HUES6 (cell line): Measurements from ENCODE around the gene GLS.

Experiments used
- H3K27ac ChIP-seq: 2 replicates; pipeline ENCODE4 v1.7.0; 2013; ENCODE audit warnings: low read depth, mild to moderate bottlenecking, low read length, inconsistent platforms
- H3K27me3 ChIP-seq: 2 replicates; pipeline ENCODE4 v1.6.1; 2013; ENCODE audit warnings: low read length; ENCODE audit not compliant: control insufficient read depth, insufficient read depth
- H3K36me3 ChIP-seq: 2 replicates; pipeline ENCODE4 v1.6.1; 2013; ENCODE audit warnings: low read length; ENCODE audit not compliant: control insufficient read depth, insufficient read depth
- H3K4me1 ChIP-seq: 2 replicates; pipeline ENCODE4 v1.6.1; 2013; ENCODE audit warnings: low read length; ENCODE audit not compliant: control insufficient read depth, insufficient read depth
- H3K4me3 ChIP-seq: 2 replicates; pipeline ENCODE4 v1.5.1; 2013; ENCODE audit warnings: low read depth, low read length
- H3K9ac ChIP-seq: one replicate; pipeline ENCODE4 v1.6.1; 2013; ENCODE audit warnings: mild to moderate bottlenecking, low read length
- H3K9me3 ChIP-seq: 2 replicates; pipeline ENCODE4 v1.6.1; 2013; ENCODE audit warnings: low read depth, low read length; ENCODE audit not compliant: control insufficient read depth, insufficient read depth

Gene GLS

DNA sequence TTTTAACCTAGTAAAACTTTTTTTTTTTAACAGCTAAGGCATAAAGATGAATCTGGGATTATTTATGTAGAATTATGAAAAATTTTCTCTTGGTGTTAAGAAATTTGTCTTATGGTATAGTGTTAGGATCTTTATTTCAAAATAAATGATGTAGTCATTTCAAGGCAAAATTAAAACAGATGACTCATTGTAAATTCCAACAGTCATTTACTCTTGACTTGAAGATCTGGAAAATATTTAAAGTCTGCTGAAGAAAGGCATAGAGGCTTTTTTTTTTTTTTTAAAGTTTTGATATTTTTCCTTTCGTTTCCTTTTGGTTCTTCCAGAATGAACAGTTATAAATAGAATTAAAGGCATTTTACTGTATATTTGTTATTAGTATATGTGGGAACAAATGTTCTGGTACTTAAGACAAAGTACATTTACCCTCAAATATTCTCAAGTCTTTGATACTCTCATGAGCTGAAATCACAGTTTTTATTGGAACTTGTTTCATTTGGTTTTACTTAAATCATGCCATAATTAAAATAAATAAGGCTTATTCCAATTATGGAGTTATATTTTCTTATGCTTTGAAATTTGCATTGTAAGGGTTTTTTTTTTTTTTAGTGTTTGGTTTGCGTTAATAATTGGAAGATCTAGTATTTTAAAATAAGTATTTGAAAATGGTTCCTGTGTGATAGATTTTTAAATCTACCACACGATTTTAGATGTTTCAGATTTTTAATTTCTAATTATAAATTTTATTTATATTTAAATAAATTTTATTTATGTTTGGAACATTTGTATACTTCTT is 29.9 kb downstream of the GLS start:
- H3K36me3 ChIP-seq: peaks cover 71% of the 10 kb centered on the region
- no peaks in the 10 kb centered on the region for H3K4me1 ChIP-seq
- no peak overlapping the region for H3K27ac ChIP-seq
- H3K27me3 ChIP-seq: no peaks in the 10 kb centered on the region
- no peak overlapping the region for H3K9ac ChIP-seq
- no peak overlapping the region for H3K4me3 ChIP-seq
- no peaks in the 10 kb centered on the region for H3K9me3 ChIP-seq

DNA sequence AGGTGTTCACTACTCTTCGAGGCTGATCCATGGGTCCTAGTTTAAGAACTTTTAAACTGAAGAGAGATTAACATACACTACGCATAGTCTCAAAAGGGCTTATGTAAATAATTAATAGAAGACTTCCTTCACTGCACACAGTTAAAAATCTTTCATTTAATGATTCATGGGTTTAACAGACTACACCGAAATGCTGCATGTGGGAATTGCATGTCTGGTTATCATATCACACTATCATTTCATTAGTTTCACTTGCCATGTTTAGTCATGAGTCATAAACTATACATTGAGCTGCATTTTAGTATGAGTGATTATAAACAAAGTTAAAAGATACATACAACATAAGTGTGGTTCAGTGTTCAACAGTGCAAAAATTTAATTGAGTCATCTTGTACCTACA is 31.2 kb downstream of the GLS start:
- Histone ChIP-seq H3K4me3 (no peak overlapping the region), H3K27me3 (no peaks in the 10 kb centered on the region), H3K36me3 (peaks cover 76% of the 10 kb centered on the region), H3K9ac (no peak overlapping the region), H3K27ac (0 out of 2 replicates have a peak overlapping the region, but pooled peaks have one; percentile 9), H3K4me1 (no peaks in the 10 kb centered on the region), H3K9me3 (no peaks in the 10 kb centered on the region)

DNA sequence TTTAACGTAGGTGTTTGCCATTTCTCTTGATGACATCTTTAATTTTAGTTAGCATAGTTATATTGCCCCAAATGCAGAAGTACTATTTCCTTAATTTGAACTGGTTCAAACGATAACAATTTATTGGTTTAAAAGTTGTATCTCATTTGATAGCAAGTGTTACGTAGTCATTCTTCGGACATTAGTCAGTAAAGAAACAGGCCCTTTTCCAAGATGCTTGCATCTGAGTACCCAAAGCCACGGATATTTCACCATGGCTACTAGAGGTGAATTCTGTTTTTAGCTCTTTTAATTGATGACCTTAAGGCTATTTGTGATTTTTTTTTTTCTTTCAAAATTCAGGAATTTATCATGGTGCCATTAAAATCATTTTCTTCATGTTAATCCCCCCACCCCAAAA is 32.1 kb downstream of the GLS start:
- Histone ChIP-seq H3K27me3 (no peaks in the 10 kb centered on the region), H3K9me3 (no peaks in the 10 kb centered on the region), H3K4me1 (no peaks in the 10 kb centered on the region), H3K27ac (no peak overlapping the region), H3K9ac (no peak overlapping the region), H3K36me3 (peaks cover 81% of the 10 kb centered on the region), H3K4me3 (no peak overlapping the region)

DNA sequence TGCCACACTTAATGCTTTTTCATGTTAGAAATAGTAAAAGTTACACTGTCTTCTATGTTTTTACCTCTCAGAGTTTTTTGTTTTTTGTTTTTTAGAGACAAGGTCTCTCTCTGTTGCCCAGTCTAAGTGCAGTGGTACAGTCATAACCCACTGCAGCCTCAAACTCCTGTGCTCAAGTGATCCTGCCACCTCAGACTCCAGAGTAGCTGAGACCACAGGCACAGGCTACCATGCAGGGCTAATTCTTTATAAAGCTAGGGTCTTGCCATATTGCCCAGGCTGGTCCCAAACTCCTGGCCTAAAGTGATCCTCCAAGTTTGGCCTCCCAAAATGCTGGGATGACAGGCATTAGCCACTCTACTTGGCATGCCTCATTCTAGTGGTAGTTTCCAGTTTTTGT is 33.1 kb downstream of the GLS start:
- Histone ChIP-seq H3K4me3 (no peak overlapping the region), H3K27ac (no peak overlapping the region), H3K4me1 (no peaks in the 10 kb centered on the region), H3K36me3 (peaks cover 81% of the 10 kb centered on the region), H3K9ac (no peak overlapping the region), H3K27me3 (no peaks in the 10 kb centered on the region), H3K9me3 (no peaks in the 10 kb centered on the region)

DNA sequence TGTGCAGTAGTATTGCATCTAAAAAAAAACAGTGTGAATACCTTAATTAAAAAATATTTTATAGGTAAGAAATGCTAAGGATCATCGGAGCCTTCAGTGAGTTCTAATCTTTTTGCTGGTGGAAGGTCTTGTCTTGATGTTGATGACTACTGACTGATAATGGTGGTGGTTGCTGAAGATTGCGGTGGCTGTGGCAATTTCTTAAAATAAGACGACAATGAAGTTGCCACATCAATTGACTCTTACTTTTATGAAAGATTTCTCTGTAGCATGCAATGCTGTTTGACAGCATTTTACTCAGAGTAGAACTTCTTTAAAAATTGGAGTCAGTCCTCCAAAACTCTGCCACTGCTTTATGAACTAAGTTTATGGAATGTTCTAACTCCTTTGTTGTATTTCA is 36.2 kb downstream of the GLS start:
- peaks cover 80% of the 10 kb centered on the region for H3K36me3 ChIP-seq

DNA sequence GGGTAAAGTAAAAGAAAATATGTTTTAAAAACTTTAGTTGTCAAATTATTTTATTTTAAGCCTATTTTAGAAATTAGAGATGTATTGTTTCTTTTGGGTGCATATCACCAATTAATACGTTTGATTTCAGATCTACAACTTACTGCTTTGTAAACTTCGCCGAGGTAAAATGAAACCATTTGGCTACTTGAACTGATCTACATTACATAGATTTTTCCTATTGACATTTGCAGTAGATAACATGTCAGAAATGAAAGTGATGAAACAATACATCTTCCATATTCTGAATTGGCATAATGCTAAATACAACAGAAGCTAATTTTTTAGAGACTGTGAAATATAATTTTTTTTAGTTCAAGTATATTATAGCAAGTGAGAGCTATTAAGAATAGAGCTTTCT is 39.5 kb downstream of the GLS start:
- Histone ChIP-seq H3K4me3 (no peak overlapping the region), H3K36me3 (peaks cover 88% of the 10 kb centered on the region), H3K4me1 (no peaks in the 10 kb centered on the region), H3K9ac (no peak overlapping the region), H3K27ac (no peak overlapping the region), H3K27me3 (no peaks in the 10 kb centered on the region), H3K9me3 (no peaks in the 10 kb centered on the region)

More for the DNA sequence above, 36.2 kb downstream of the GLS start:
- H3K27me3 ChIP-seq: no peaks in the 10 kb centered on the region
- no peak overlapping the region for H3K4me3 ChIP-seq
- H3K27ac ChIP-seq: no peak overlapping the region
- no peaks in the 10 kb centered on the region for H3K4me1 ChIP-seq
- H3K9ac ChIP-seq: no peak overlapping the region
- H3K9me3 ChIP-seq: no peaks in the 10 kb centered on the region

DNA sequence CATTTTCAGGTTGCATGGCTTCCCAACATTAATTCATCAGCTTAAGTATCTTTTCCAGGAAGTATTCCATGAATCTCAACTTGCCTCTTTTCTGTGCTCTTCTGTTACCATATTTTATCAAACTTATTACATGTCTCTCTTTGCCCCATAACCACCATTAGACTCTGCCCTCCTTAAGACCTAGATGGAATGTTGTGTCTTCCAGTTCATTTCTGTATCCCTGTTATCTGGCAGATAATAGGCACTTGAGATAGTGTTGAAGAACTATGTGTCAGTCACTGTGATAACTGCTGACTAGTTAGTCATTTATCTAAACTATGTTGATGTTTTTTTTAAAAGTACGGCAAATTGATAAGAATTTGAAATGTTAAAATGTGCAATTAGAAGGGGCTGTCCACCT is 41.8 kb downstream of the GLS start:
- no peaks in the 10 kb centered on the region for H3K9me3 ChIP-seq
- H3K27me3 ChIP-seq: no peaks in the 10 kb centered on the region
- no peak overlapping the region for H3K4me3 ChIP-seq
- H3K27ac ChIP-seq: no peak overlapping the region
- H3K4me1 ChIP-seq: no peaks in the 10 kb centered on the region
- H3K36me3 ChIP-seq: peaks cover 93% of the 10 kb centered on the region
- no peak overlapping the region for H3K9ac ChIP-seq

DNA sequence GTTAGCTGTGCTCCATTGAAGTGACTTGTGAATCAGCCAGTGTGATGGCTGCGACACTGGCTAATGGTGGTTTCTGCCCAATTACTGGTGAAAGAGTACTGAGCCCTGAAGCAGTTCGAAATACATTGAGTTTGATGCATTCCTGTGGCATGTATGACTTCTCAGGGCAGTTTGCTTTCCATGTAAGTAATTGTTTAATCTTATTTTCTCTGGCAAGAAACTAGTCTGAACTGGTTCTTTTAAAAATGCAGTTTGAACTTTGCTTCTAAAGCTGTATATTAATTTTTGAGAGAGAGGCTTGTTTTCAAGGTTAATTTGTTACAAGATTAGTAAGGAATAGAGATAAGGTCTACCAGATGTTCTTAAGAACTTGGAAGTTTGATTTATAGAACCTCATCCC is 46.7 kb downstream of the GLS start:
- Histone ChIP-seq H3K9me3 (no peaks in the 10 kb centered on the region), H3K36me3 (peaks cover 83% of the 10 kb centered on the region), H3K27me3 (no peaks in the 10 kb centered on the region), H3K27ac (no peak overlapping the region), H3K9ac (no peak overlapping the region), H3K4me3 (no peak overlapping the region), H3K4me1 (peaks cover under 1% of the 10 kb centered on the region; the same call in 1 of the 2 replicates)

DNA sequence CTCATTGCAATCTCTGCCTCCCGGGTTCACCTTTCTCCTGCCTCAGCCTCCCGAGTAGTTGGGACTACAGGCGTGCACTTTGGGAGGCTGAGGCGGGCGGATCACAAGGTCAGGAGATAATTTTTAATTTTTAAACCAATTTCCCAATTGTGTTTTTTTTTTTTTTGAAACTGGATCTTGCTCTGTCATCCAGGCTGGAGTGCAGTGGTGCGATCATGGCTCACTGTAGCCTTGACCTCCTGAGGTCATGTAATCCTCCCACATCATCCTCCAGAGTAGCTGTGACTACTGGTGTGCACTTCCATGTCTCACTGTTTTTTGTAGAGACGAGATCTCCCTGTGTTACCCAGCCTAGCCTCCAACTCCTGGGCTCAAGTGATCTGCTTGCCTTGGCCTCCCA is 49.3 kb downstream of the GLS start:
- Histone ChIP-seq H3K36me3 (peaks cover 62% of the 10 kb centered on the region), H3K4me3 (no peak overlapping the region), H3K4me1 (peaks cover 19% of the 10 kb centered on the region), H3K9me3 (no peaks in the 10 kb centered on the region), H3K9ac (no peak overlapping the region), H3K27me3 (no peaks in the 10 kb centered on the region), H3K27ac (no peak overlapping the region)

DNA sequence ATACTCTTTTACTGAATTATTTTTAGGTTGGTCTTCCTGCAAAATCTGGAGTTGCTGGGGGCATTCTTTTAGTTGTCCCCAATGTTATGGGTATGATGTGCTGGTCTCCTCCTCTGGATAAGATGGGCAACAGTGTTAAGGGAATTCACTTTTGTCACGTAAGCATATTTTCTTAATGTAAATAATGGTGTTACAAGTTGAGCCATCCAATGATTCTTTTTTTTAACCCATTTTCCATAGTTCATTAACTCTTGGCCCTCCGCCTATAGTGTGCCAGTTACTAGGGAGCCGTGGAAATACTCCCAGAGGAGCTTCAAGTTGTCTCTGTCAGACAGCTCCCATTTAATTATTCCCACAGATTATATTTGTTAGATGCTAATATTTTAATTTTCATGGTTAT is 49.8 kb downstream of the GLS start:
- Histone ChIP-seq H3K27me3 (no peaks in the 10 kb centered on the region), H3K9ac (no peak overlapping the region), H3K9me3 (no peaks in the 10 kb centered on the region), H3K36me3 (peaks cover 57% of the 10 kb centered on the region), H3K27ac (no peak overlapping the region), H3K4me3 (no peak overlapping the region), H3K4me1 (peaks cover 24% of the 10 kb centered on the region)

DNA sequence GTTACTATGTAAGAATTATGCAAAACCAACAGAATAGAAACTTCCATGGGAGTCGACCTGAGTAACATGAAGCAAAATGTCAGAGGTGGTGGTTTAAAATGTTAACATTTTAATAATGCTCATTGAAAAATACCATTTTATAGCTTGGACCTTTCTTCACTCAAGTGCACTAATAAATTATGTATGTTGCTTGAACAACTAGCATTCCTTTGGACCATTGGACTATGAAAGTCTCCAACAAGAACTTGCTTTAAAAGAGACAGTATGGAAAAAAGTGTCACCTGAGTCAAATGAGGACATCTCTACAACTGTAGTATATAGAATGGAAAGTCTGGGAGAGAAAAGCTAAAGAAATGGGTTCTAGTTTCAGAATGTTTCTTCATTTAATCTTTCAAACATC is 51.9 kb downstream of the GLS start:
- Histone ChIP-seq H3K4me1 (peaks cover 41% of the 10 kb centered on the region), H3K36me3 (peaks cover 40% of the 10 kb centered on the region), H3K27ac (no peak overlapping the region), H3K4me3 (no peak overlapping the region), H3K9ac (no peak overlapping the region), H3K9me3 (no peaks in the 10 kb centered on the region), H3K27me3 (no peaks in the 10 kb centered on the region)
